ENCODE data around the gene AKAP7.

The AKAP7 gene

GRCh38 chr6:131124336-131125071 lies 10.8 kb upstream of the AKAP7 start:
- H3K9ac ChIP-seq (ENCODE audit: insufficient read length) = peak overlapping the region; percentile 57
- H3K36me3 ChIP-seq (ENCODE audit: insufficient read depth, low read length) = no peaks in the 10 kb centered on the region
- TF ChIP-seq FOXP2 (optimal IDR thresholded peaks at IDR 0.05; ENCODE audit: control extremely low read depth, extremely low read length, insufficient read depth) (no peak), POLR2AphosphoS5 (IDR thresholded peaks at IDR 0.05; ENCODE audit: borderline replicate concordance, low read depth, low read length) (peak; percentile 52; the same call in 1 of the 2 replicates)
- H3K9me3 ChIP-seq (ENCODE audit: low read depth, low read length) = no peaks in the 10 kb centered on the region
- peak overlapping the region; percentile 97 for H3K27ac ChIP-seq
- H3K4me3 ChIP-seq = 0 out of 2 replicates have a peak overlapping the region, but pooled peaks have one; percentile 4
- no peak for DNase-seq (ENCODE audit: low read depth, low spot score)

GRCh38 chr6:131125431-131125830 lies 9.8 kb upstream of the AKAP7 start:
- Histone ChIP-seq H3K9me3 (ENCODE audit: low read depth, low read length) (no peaks in the 10 kb centered on the region), H3K9ac (ENCODE audit: insufficient read length) (no peak overlapping the region), H3K27ac (peak overlapping the region; percentile 97), H3K36me3 (ENCODE audit: insufficient read depth, low read length) (no peaks in the 10 kb centered on the region), H3K4me3 (0 out of 2 replicates have a peak overlapping the region, but pooled peaks have one; percentile 4)
- TF ChIP-seq POLR2AphosphoS5 (IDR thresholded peaks at IDR 0.05; ENCODE audit: borderline replicate concordance, low read depth, low read length) (no peak), EZH2 (IDR thresholded peaks at IDR 0.05) (no peak), FOXP2 (optimal IDR thresholded peaks at IDR 0.05; ENCODE audit: control extremely low read depth, extremely low read length, insufficient read depth) (no peak)
- no peak for DNase-seq (ENCODE audit: low read depth, low spot score)

- no peak overlapping the region for H3K9ac ChIP-seq (ENCODE audit: insufficient read length)
- no peak overlapping the region for H3K4me3 ChIP-seq
- H3K36me3 ChIP-seq (ENCODE audit: insufficient read depth, low read length) = no peaks in the 10 kb centered on the region
- TF ChIP-seq EZH2 (IDR thresholded peaks at IDR 0.05) (no peak), FOXP2 (optimal IDR thresholded peaks at IDR 0.05; ENCODE audit: control extremely low read depth, extremely low read length, insufficient read depth) (no peak), POLR2AphosphoS5 (IDR thresholded peaks at IDR 0.05; ENCODE audit: borderline replicate concordance, low read depth, low read length) (no peak)
- no peaks in the 10 kb centered on the region for H3K9me3 ChIP-seq (ENCODE audit: low read depth, low read length)
- DNase-seq (ENCODE audit: low read depth, low spot score) = no peak
- no peak overlapping the region for H3K27ac ChIP-seq
Observed at GRCh38 chr6:131129689-131130553, 5.3 kb upstream of the AKAP7 start.

- Histone ChIP-seq H3K27ac (no peak overlapping the region), H3K9ac (ENCODE audit: insufficient read length) (no peak overlapping the region)
- DNase-seq (ENCODE audit: low read depth, low spot score) = no peak
Observed at GRCh38 chr6:131130554-131130940, 4.7 kb upstream of the AKAP7 start.

GRCh38 chr6:131132360-131132759 lies 2.9 kb upstream of the AKAP7 start:
- H3K9ac ChIP-seq (ENCODE audit: insufficient read length) = no peak overlapping the region
- no peak for DNase-seq (ENCODE audit: low read depth, low spot score)
- no peak overlapping the region for H3K4me3 ChIP-seq
- no peaks in the 10 kb centered on the region for H3K36me3 ChIP-seq (ENCODE audit: insufficient read depth, low read length)
- TF ChIP-seq FOXP2 (optimal IDR thresholded peaks at IDR 0.05; ENCODE audit: control extremely low read depth, extremely low read length, insufficient read depth) (no peak), EZH2 (IDR thresholded peaks at IDR 0.05) (no peak), POLR2AphosphoS5 (IDR thresholded peaks at IDR 0.05; ENCODE audit: borderline replicate concordance, low read depth, low read length) (no peak)
- no peak overlapping the region for H3K27ac ChIP-seq
- no peaks in the 10 kb centered on the region for H3K9me3 ChIP-seq (ENCODE audit: low read depth, low read length)

More at GRCh38 chr6:131130554-131130940, 4.7 kb upstream of the AKAP7 start:
- Histone ChIP-seq H3K9me3 (ENCODE audit: low read depth, low read length) (no peaks in the 10 kb centered on the region), H3K4me3 (no peak overlapping the region), H3K36me3 (ENCODE audit: insufficient read depth, low read length) (no peaks in the 10 kb centered on the region)
- no peak for TF ChIP-seq EZH2 (IDR thresholded peaks at IDR 0.05)
- TF ChIP-seq FOXP2 (optimal IDR thresholded peaks at IDR 0.05; ENCODE audit: control extremely low read depth, extremely low read length, insufficient read depth) = no peak
- TF ChIP-seq POLR2AphosphoS5 (IDR thresholded peaks at IDR 0.05; ENCODE audit: borderline replicate concordance, low read depth, low read length) = no peak

- TF ChIP-seq FOXP2 (optimal IDR thresholded peaks at IDR 0.05; ENCODE audit: control extremely low read depth, extremely low read length, insufficient read depth) = no peak
- TF ChIP-seq EZH2 (IDR thresholded peaks at IDR 0.05) = no peak
- no peak for TF ChIP-seq POLR2AphosphoS5 (IDR thresholded peaks at IDR 0.05; ENCODE audit: borderline replicate concordance, low read depth, low read length)
- Histone ChIP-seq H3K27ac (peak overlapping the region; percentile 67), H3K9ac (ENCODE audit: insufficient read length) (peak overlapping the region; percentile 76), H3K4me3 (peak overlapping the region; percentile 92), H3K9me3 (ENCODE audit: low read depth, low read length) (no peaks in the 10 kb centered on the region), H3K36me3 (ENCODE audit: insufficient read depth, low read length) (peaks cover 11% of the 10 kb centered on the region; the same call in 1 of the 2 replicates)
- DNase-seq (ENCODE audit: low read depth, low spot score) = no peak
Observed at GRCh38 chr6:131134220-131134979, 867 bp upstream of the AKAP7 start.

- DNase-seq (ENCODE audit: low read depth, low spot score) = no peak
- Histone ChIP-seq H3K27ac (peak overlapping the region; percentile 67), H3K36me3 (ENCODE audit: insufficient read depth, low read length) (peaks cover 11% of the 10 kb centered on the region; the same call in 1 of the 2 replicates), H3K4me3 (peak overlapping the region; percentile 92), H3K9ac (ENCODE audit: insufficient read length) (peak overlapping the region; percentile 76), H3K9me3 (ENCODE audit: low read depth, low read length) (no peaks in the 10 kb centered on the region)
- TF ChIP-seq POLR2AphosphoS5 (IDR thresholded peaks at IDR 0.05; ENCODE audit: borderline replicate concordance, low read depth, low read length) (no peak), EZH2 (IDR thresholded peaks at IDR 0.05) (no peak), FOXP2 (optimal IDR thresholded peaks at IDR 0.05; ENCODE audit: control extremely low read depth, extremely low read length, insufficient read depth) (no peak)
Observed at GRCh38 chr6:131134980-131135243, 355 bp upstream of the AKAP7 start.
